Activated naive CD4-positive, alpha-beta T cell treated with anti-CD3 and anti-CD28 coated beads, Interleukin-2, amount 50 U/mL, for 24 hours (primary cell): ENCODE measurements around the gene BNIP3.

Experiments used
- H3K27ac Mint-ChIP-seq: one replicate; pipeline ENCODE4 v1.8.0; 2021; ENCODE audit warnings: mild to moderate bottlenecking, mixed read lengths
- H3K27me3 Mint-ChIP-seq: one replicate; pipeline ENCODE4 v1.8.0; 2021; ENCODE audit warnings: mixed read lengths
- H3K36me3 Mint-ChIP-seq: one replicate; pipeline ENCODE4 v1.8.0; 2021; ENCODE audit warnings: mixed read lengths
- H3K4me1 Mint-ChIP-seq: one replicate; pipeline ENCODE4 v1.8.0; 2021; ENCODE audit warnings: mixed read lengths
- H3K4me3 Mint-ChIP-seq: one replicate; pipeline ENCODE4 v1.8.0; 2021; ENCODE audit warnings: mild to moderate bottlenecking, mixed read lengths
- H3K9me3 Mint-ChIP-seq: one replicate; pipeline ENCODE4 v1.8.0; 2021; ENCODE audit warnings: mixed read lengths

BNIP3 gene

DNA sequence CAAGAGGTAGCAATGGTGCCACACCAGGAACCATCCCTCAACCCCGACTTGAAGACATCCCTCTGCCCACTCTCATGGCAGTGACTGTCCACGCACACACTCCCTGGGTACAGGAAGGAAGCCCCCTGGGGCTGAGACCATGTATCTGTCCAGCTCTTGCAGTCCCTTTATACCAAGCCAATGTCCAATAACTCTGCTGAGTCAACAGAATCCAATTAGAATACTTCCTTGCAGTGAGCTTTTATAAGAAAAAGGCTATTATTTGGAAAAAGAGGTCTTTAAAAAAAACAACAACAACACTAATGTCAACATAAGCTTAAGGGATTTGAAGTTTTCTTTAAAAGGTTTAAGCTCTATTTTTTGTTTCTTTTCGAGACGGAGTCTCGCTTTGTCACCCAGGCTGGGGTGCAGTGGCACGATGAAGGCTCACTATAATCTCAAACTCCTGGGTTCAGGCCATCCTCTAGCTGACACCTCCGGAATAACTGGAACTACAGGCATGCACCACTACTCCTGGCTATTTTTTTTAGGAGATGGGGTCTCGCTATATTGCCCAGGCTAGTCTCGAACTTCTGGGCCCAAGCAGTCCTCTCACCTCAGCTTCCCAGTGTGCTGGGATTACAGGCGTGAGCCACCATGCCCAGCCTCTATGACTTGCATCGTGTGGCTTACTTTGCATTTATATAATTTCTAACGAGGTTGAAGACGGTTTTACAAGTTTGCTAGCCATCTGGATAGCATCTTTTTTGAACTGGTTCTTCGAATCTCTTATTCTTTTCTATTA is 7.5 kb downstream of the BNIP3 start:
- H3K27me3 Mint-ChIP-seq: no peaks in the 10 kb centered on the region
- peaks cover 90% of the 10 kb centered on the region for H3K4me1 Mint-ChIP-seq

GRCh38 chr10:131973160-131973951 is 8.4 kb downstream of the BNIP3 start:
- H3K4me3 Mint-ChIP-seq: peak overlapping the region; percentile 84
- H3K27ac Mint-ChIP-seq: peak overlapping the region; percentile 93
- H3K27me3 Mint-ChIP-seq: no peaks in the 10 kb centered on the region
- H3K9me3 Mint-ChIP-seq: no peaks in the 10 kb centered on the region
- peaks cover 7% of the 10 kb centered on the region for H3K36me3 Mint-ChIP-seq
- peaks cover 88% of the 10 kb centered on the region for H3K4me1 Mint-ChIP-seq

More for the DNA sequence above, 7.5 kb downstream of the BNIP3 start:
- Mint-ChIP-seq H3K27ac (peak overlapping the region; percentile 79), H3K9me3 (no peaks in the 10 kb centered on the region), H3K36me3 (peaks cover 7% of the 10 kb centered on the region), H3K4me3 (no peak overlapping the region)

DNA sequence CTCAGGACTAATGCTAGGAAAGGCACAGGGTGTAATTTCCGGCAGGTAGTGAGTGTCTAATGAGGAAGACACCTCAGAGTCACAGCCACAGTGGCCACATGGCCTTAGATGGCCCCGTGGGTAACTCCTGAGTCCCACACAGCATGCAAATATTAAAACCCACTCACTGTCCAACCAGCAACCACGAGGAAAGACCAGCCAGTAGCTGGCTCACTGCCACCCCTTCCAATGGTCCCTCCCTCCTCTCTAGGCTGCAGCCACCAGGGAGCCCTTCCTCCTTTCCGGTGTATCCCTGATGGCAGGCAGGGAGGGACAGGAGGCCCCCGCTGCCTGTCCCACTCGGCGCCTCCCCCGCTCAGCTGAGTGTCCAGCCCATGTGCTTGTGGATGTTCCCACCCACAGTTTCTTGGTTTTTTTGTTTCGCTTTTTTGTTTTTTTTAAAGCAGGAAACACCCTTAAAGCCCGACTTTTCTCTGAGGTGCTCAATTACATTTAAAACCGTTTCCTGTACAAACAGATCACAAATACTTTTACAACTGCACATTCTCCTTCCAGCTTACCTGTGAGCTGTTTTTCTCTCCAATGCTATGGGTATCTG is 9.2 kb downstream of the BNIP3 start:
- Mint-ChIP-seq H3K36me3 (peaks cover 3% of the 10 kb centered on the region), H3K4me3 (peak overlapping the region; percentile 84), H3K27me3 (no peaks in the 10 kb centered on the region), H3K27ac (peak overlapping the region; percentile 93), H3K4me1 (peaks cover 82% of the 10 kb centered on the region), H3K9me3 (no peaks in the 10 kb centered on the region)

- Mint-ChIP-seq H3K4me1 (peaks cover 75% of the 10 kb centered on the region), H3K4me3 (peak overlapping the region; percentile 84), H3K36me3 (peaks cover 3% of the 10 kb centered on the region), H3K27me3 (no peaks in the 10 kb centered on the region), H3K27ac (peak overlapping the region; percentile 93), H3K9me3 (no peaks in the 10 kb centered on the region)
Observed at GRCh38 chr10:131971591-131971990, 10.1 kb downstream of the BNIP3 start.

GRCh38 chr10:131970946-131971345 is 10.8 kb downstream of the BNIP3 start:
- Mint-ChIP-seq H3K4me1 (peaks cover 70% of the 10 kb centered on the region), H3K27ac (peak overlapping the region; percentile 26)

GRCh38 chr10:131968949-131969348 is 12.8 kb downstream of the BNIP3 start:
- no peaks in the 10 kb centered on the region for H3K9me3 Mint-ChIP-seq
- H3K4me3 Mint-ChIP-seq: no peak overlapping the region
- no peak overlapping the region for H3K27ac Mint-ChIP-seq
- no peaks in the 10 kb centered on the region for H3K27me3 Mint-ChIP-seq
- peaks cover 3% of the 10 kb centered on the region for H3K36me3 Mint-ChIP-seq
- H3K4me1 Mint-ChIP-seq: peaks cover 69% of the 10 kb centered on the region

More at GRCh38 chr10:131970946-131971345, 10.8 kb downstream of the BNIP3 start:
- Mint-ChIP-seq H3K9me3 (no peaks in the 10 kb centered on the region), H3K4me3 (no peak overlapping the region), H3K27me3 (no peaks in the 10 kb centered on the region), H3K36me3 (peaks cover 3% of the 10 kb centered on the region)

GRCh38 chr10:131964298-131964697 is 17.4 kb downstream of the BNIP3 start:
- Mint-ChIP-seq H3K27ac (no peak overlapping the region), H3K4me3 (no peak overlapping the region), H3K9me3 (no peaks in the 10 kb centered on the region), H3K4me1 (peaks cover 35% of the 10 kb centered on the region), H3K27me3 (no peaks in the 10 kb centered on the region), H3K36me3 (no peaks in the 10 kb centered on the region)

- Mint-ChIP-seq H3K27ac (no peak overlapping the region), H3K4me1 (peaks cover 33% of the 10 kb centered on the region), H3K36me3 (no peaks in the 10 kb centered on the region), H3K9me3 (no peaks in the 10 kb centered on the region), H3K4me3 (no peak overlapping the region), H3K27me3 (no peaks in the 10 kb centered on the region)
Observed at GRCh38 chr10:131963811-131964210, 17.9 kb downstream of the BNIP3 start.

DNA sequence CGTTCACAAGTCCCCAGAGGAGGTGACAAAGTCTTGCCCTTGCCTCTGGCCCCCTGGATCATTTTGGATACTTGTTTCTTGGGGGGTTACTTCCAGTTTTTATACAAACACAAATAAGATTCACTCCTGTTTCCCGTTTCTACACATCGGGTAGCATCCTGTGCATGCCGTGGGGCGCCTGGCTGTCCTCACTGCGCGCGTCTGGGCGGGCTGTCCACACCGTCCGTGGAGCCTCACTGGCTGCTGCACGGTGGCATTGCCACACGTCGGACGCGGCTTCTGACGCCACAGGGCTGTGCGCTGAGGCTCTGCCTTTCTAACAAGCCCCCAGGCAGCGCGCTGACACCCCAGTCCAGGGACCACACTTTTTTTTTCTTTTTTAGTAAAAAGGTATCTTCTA is 18.4 kb downstream of the BNIP3 start:
- peaks cover 28% of the 10 kb centered on the region for H3K4me1 Mint-ChIP-seq
- H3K9me3 Mint-ChIP-seq: no peaks in the 10 kb centered on the region
- H3K36me3 Mint-ChIP-seq: no peaks in the 10 kb centered on the region
- no peak overlapping the region for H3K4me3 Mint-ChIP-seq
- H3K27ac Mint-ChIP-seq: peak overlapping the region; percentile 8
- no peaks in the 10 kb centered on the region for H3K27me3 Mint-ChIP-seq

GRCh38 chr10:131961777-131962662 is 19.7 kb downstream of the BNIP3 start:
- Mint-ChIP-seq H3K27me3 (no peaks in the 10 kb centered on the region), H3K27ac (peak overlapping the region; percentile 80), H3K36me3 (no peaks in the 10 kb centered on the region), H3K4me1 (peaks cover 24% of the 10 kb centered on the region), H3K9me3 (no peaks in the 10 kb centered on the region), H3K4me3 (no peak overlapping the region)

GRCh38 chr10:131961047-131961776 is 20.5 kb downstream of the BNIP3 start:
- H3K27ac Mint-ChIP-seq: no peak overlapping the region
- no peaks in the 10 kb centered on the region for H3K27me3 Mint-ChIP-seq

GRCh38 chr10:131960631-131961046 is 21.1 kb downstream of the BNIP3 start:
- Mint-ChIP-seq H3K4me1 (peaks cover 20% of the 10 kb centered on the region), H3K27me3 (no peaks in the 10 kb centered on the region), H3K4me3 (no peak overlapping the region), H3K36me3 (peaks cover 6% of the 10 kb centered on the region), H3K9me3 (no peaks in the 10 kb centered on the region), H3K27ac (no peak overlapping the region)

More at GRCh38 chr10:131961047-131961776, 20.5 kb downstream of the BNIP3 start:
- Mint-ChIP-seq H3K4me3 (no peak overlapping the region), H3K36me3 (peaks cover 3% of the 10 kb centered on the region), H3K9me3 (no peaks in the 10 kb centered on the region), H3K4me1 (peaks cover 24% of the 10 kb centered on the region)

DNA sequence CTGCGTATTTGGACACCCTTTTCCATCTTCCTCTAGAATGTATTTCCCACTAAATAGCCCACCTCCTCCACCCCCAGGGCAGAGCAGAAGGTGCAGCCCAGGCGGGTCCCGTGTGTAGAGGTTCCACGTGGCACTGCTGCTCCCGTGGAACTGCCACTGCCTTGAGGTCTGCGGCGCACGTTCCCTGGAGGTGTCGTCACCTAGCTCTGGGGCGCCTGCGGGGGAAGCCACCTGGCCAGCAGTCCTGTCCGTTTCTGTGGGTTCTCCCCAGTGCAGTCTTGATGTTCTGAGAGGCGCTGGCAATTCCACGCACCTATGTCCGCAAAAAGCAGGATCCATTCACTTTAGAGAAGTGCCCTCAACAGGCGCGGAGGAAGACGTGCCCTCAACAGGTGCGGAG is 21.9 kb downstream of the BNIP3 start:
- Mint-ChIP-seq H3K4me3 (no peak overlapping the region), H3K36me3 (peaks cover 7% of the 10 kb centered on the region), H3K27me3 (no peaks in the 10 kb centered on the region), H3K9me3 (no peaks in the 10 kb centered on the region), H3K4me1 (peaks cover 12% of the 10 kb centered on the region), H3K27ac (no peak overlapping the region)

- H3K27ac Mint-ChIP-seq: no peak overlapping the region
- H3K9me3 Mint-ChIP-seq: no peaks in the 10 kb centered on the region
- no peak overlapping the region for H3K4me3 Mint-ChIP-seq
- H3K36me3 Mint-ChIP-seq: peaks cover 9% of the 10 kb centered on the region
- H3K27me3 Mint-ChIP-seq: no peaks in the 10 kb centered on the region
- no peaks in the 10 kb centered on the region for H3K4me1 Mint-ChIP-seq
Observed at GRCh38 chr10:131955591-131956340, 26.0 kb downstream of the BNIP3 start.
